ENCODE measurements around the gene PTGIR.

- TF ChIP-seq POLR2A (IDR thresholded peaks at IDR 0.05; ENCODE audit: low read depth, low read length) (no peak), CTCF (conservative IDR thresholded peaks at IDR 0.05; ENCODE audit: low read depth, low read length) (no peak), CHD1 (IDR thresholded peaks at IDR 0.05; ENCODE audit: low read depth, low read length) (no peak), MXI1 (IDR thresholded peaks at IDR 0.05; ENCODE audit: borderline replicate concordance, low read depth, low read length) (no peak), FOS (IDR thresholded peaks at IDR 0.05; ENCODE audit: low read depth, low read length) (no peak), RAD21 (IDR thresholded peaks at IDR 0.05; ENCODE audit: low read length) (no peak), USF2 (IDR thresholded peaks at IDR 0.05; ENCODE audit: low read depth, low read length) (no peak), MAZ (IDR thresholded peaks at IDR 0.05; ENCODE audit: borderline replicate concordance, low read depth, low read length) (no peak)
Observed at GRCh38 chr19:46623915-46624502, 880 bp downstream of the PTGIR start.
